Keratinocyte (primary cell): Measurements from ENCODE around the gene SIX3. TPM values are rescaled to one million over a fixed set of nuclear protein-coding genes. Genes with fewer than 3 reads are reported as not detected.

Experiments
- DNase-seq: peaks from one replicate; pipeline ENCODE4 v3.0.0-alpha.2; 2011; ENCODE audit warnings: low read depth, missing footprints, low spot score
- FAIRE-seq: peaks from 2 replicates; lab custom pipeline; 2011; peaks lifted over from hg19 to GRCh38; lab: Jason Lieb, UNC
- H2AFZ ChIP-seq: 2 replicates; pipeline ENCODE4 v1.6.0; 2012; ENCODE audit warnings: low read length, control low read depth, inconsistent platforms; ENCODE audit not compliant: control insufficient read depth
- H3K27ac ChIP-seq: 2 replicates; pipeline ENCODE4 v1.5.1; 2011; ENCODE audit warnings: low read length; ENCODE audit not compliant: control insufficient read depth, insufficient read depth
- H3K27me3 ChIP-seq: 3 replicates; pipeline ENCODE4 v1.6.0; 2011; ENCODE audit warnings: low read length; ENCODE audit not compliant: control insufficient read depth, insufficient read depth; ENCODE audit errors: extremely low read depth
- H3K36me3 ChIP-seq, 2 experiments: 2 replicates in 1 of 2; 3 replicates in 1 of 2; pipeline ENCODE4 v1.5.1; 2011; ENCODE audit warnings: low read length in 2 of 2, mild to moderate bottlenecking in 1 of 2; ENCODE audit not compliant: control insufficient read depth in 2 of 2, insufficient read depth in 2 of 2; ENCODE audit errors: extremely low read depth in 1 of 2
- H3K4me1 ChIP-seq: 3 replicates; pipeline ENCODE4 v1.5.1; 2011; ENCODE audit warnings: low read length; ENCODE audit not compliant: control insufficient read depth, insufficient read depth; ENCODE audit errors: extremely low read depth
- H3K4me2 ChIP-seq: 3 replicates; pipeline ENCODE4 v1.6.0; 2011; ENCODE audit warnings: low read depth, low read length; ENCODE audit not compliant: control insufficient read depth, insufficient read depth; ENCODE audit errors: extremely low read depth
- H3K4me3 ChIP-seq, 3 experiments: fragments of 200-600 bp in 1 of 3; sonication (generic) in 1 of 3; 2 replicates in 2 of 3; 3 replicates in 1 of 3; pipeline ENCODE4 v1.5.1; 2011 to 2016; ENCODE audit warnings: low read length in 3 of 3, mild to moderate bottlenecking in 3 of 3, control low read depth in 2 of 3, inconsistent platforms in 1 of 3, low read depth in 1 of 3, mixed read lengths in 1 of 3, mixed run types in 1 of 3, moderate library complexity in 1 of 3; ENCODE audit not compliant: control insufficient read depth in 2 of 3, insufficient read depth in 2 of 3; ENCODE audit errors: extremely low read depth in 1 of 3
- H3K79me2 ChIP-seq: 2 replicates; pipeline ENCODE4 v1.6.0; 2012; ENCODE audit warnings: low read length; ENCODE audit not compliant: control insufficient read depth, insufficient read depth
- H3K9ac ChIP-seq: 3 replicates; pipeline ENCODE4 v1.6.0; 2011; ENCODE audit warnings: low read length; ENCODE audit not compliant: control insufficient read depth, insufficient read depth; ENCODE audit errors: extremely low read depth
- H3K9me1 ChIP-seq: 3 replicates; pipeline ENCODE4 v1.6.0; 2011; ENCODE audit warnings: low read length; ENCODE audit not compliant: control insufficient read depth, insufficient read depth; ENCODE audit errors: extremely low read depth
- H3K9me3 ChIP-seq: 2 replicates; pipeline ENCODE4 v1.5.1; 2012; ENCODE audit warnings: low read depth, low read length; ENCODE audit not compliant: control insufficient read depth
- H4K20me1 ChIP-seq: 3 replicates; pipeline ENCODE4 v1.6.0; 2011; ENCODE audit warnings: low read length; ENCODE audit not compliant: control insufficient read depth, insufficient read depth; ENCODE audit errors: extremely low read depth
- EZH2 ChIP-seq: IDR thresholded peaks from one replicate; pipeline ENCODE4 v1.6.1; 2012; ENCODE audit warnings: inconsistent platforms, mild to moderate bottlenecking, low read length, moderate library complexity
- dilution Hi-C: fragments of 300-500 bp; cut with MboI; formaldehyde crosslinking; loops from one replicate; pipeline ENCODE4 v1.7.0; 2020; ENCODE audit warnings: low sequenced_read_pairs; ENCODE audit not compliant: extremely low pct_ligation_motif_present
- polyA plus RNA-seq, 5 experiments: library from polyadenylated mRNA; depleted of rRNA in 3 of 5; stranded (reverse) in 3 of 5; stranded (forward) in 1 of 5; unstranded in 1 of 5; fragments of >200 nt; gene quantifications; 1 replicate in 1 of 5; 2 replicates in 3 of 5; 3 replicates in 1 of 5; pipeline versions ENCODE4 v1.2.1 to v1.2.3, GENCODE V29; 2011 to 2012; ENCODE audit warnings: missing spikeins in 2 of 5, low read depth in 1 of 5, low replicate concordance in 1 of 5
- TF ChIP-seq, protein P1 (sequence below), 3 experiments: IDR thresholded peaks in 1 of 3; conservative IDR thresholded peaks in 1 of 3; optimal IDR thresholded peaks in 1 of 3; 2 replicates in 2 of 3; 3 replicates in 1 of 3; pipeline versions ENCODE3 to v1.5.1; 2011; ENCODE audit warnings: low read length in 3 of 3, mild to moderate bottlenecking in 3 of 3, moderate library complexity in 2 of 3, control low read depth in 1 of 3, inconsistent platforms in 1 of 3; ENCODE audit not compliant: insufficient read depth in 2 of 3; ENCODE audit errors: extremely low read depth in 1 of 3

SIX3 gene
- polyA plus RNA-seq, 1 donor (not counting 4 experiments of a cell fraction or from before 2014, with no cell fraction given) = not detected

DNA sequence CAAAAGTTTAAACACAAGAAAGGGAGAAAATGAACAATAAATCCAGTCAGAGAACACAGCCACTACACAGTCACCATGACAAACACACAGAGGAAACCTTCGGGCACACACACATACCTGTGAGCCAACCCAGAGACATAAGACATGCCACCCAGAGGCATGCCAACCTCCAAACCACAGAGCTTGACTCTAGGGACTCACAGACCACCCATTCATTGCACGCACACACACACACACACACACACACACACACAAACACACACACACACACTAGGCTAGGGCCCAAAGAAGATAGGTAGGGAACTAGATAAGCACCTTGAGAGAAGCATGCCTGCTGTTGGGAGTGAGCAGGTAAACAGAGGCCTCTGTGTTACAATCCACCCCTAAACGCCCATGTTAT lies 9.1 kb downstream of the SIX3 start:
- FAIRE-seq = no peak
- Histone ChIP-seq H3K4me2 (no peak overlapping the region), H3K36me3 (no peaks in the 10 kb centered on the region), H2AFZ (no peak overlapping the region), H3K9me3 (no peaks in the 10 kb centered on the region), H3K27ac (no peak overlapping the region), H3K9me1 (no peaks in the 10 kb centered on the region), H3K4me1 (peaks cover 16% of the 10 kb centered on the region), H3K9ac (no peak overlapping the region), H3K27me3 (peaks cover 84% of the 10 kb centered on the region), H3K4me3 (no peak overlapping the region), H3K79me2 (no peaks in the 10 kb centered on the region), H4K20me1 (no peaks in the 10 kb centered on the region)
- TF ChIP-seq, protein P1, sequence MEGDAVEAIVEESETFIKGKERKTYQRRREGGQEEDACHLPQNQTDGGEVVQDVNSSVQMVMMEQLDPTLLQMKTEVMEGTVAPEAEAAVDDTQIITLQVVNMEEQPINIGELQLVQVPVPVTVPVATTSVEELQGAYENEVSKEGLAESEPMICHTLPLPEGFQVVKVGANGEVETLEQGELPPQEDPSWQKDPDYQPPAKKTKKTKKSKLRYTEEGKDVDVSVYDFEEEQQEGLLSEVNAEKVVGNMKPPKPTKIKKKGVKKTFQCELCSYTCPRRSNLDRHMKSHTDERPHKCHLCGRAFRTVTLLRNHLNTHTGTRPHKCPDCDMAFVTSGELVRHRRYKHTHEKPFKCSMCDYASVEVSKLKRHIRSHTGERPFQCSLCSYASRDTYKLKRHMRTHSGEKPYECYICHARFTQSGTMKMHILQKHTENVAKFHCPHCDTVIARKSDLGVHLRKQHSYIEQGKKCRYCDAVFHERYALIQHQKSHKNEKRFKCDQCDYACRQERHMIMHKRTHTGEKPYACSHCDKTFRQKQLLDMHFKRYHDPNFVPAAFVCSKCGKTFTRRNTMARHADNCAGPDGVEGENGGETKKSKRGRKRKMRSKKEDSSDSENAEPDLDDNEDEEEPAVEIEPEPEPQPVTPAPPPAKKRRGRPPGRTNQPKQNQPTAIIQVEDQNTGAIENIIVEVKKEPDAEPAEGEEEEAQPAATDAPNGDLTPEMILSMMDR (optimal IDR thresholded peaks at IDR 0.05 in 1 of 3, IDR thresholded peaks at IDR 0.05 in 1 of 3, conservative IDR thresholded peaks at IDR 0.05 in 1 of 3; ENCODE audit: extremely low read depth in 1 of 3, insufficient read depth in 2 of 3, low read length in 3 of 3) = no peak
- dilution Hi-C loops = loop anchor here (25.0 kb wide), 1 partner anchor 463 kb away; no protein-coding TSS in a partner anchor
- DNase-seq = no peak

DNA sequence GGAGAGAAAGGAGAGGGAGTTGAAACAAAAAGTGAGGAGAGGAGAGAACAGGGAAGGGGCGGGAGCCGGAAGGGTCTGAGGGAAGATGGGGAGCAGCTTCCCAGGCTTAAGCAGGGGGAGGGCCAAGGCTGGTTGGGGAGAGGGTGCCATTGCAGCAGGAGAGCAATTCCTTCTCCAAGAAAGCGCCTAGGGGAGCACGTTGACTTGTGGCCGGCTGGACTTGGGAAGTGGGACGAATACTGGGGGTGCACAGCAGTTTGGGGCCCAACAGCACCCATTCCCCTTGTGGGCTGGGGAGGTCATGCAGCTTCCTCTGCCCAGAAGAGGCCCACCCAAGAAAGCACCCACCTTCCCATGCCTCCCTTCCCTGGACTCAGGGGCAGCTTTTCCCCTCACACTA lies 9.6 kb downstream of the SIX3 start:
- FAIRE-seq (no peak), DNase-seq (no peak)
- no peak overlapping the region for H3K9ac ChIP-seq
- TF ChIP-seq, protein P1 (optimal IDR thresholded peaks at IDR 0.05 in 1 of 3, IDR thresholded peaks at IDR 0.05 in 1 of 3, conservative IDR thresholded peaks at IDR 0.05 in 1 of 3; ENCODE audit: extremely low read depth in 1 of 3, insufficient read depth in 2 of 3, low read length in 3 of 3) = no peak
- peak; percentile 49 for TF ChIP-seq EZH2
- H3K4me3 ChIP-seq = no peak overlapping the region
- dilution Hi-C loops = loop anchor here (25.0 kb wide), 1 partner anchor 464 kb away; no protein-coding TSS in a partner anchor
- H3K79me2 ChIP-seq = no peaks in the 10 kb centered on the region
- no peaks in the 10 kb centered on the region for H4K20me1 ChIP-seq
- no peaks in the 10 kb centered on the region for H3K9me3 ChIP-seq
- H3K9me1 ChIP-seq = no peaks in the 10 kb centered on the region
- H2AFZ ChIP-seq = no peak overlapping the region
- no peak overlapping the region for H3K27ac ChIP-seq
- H3K36me3 ChIP-seq = no peaks in the 10 kb centered on the region
- peaks cover 79% of the 10 kb centered on the region for H3K27me3 ChIP-seq
- H3K4me2 ChIP-seq = no peak overlapping the region
- H3K4me1 ChIP-seq = peaks cover 16% of the 10 kb centered on the region
